GM21447 (cell line): ENCODE data around the gene JAKMIP1.

Experiments used
- ATAC-seq: cut with Tn5 transposase; IDR thresholded peaks from one replicate; pipeline ENCODE4 v1.9.1; 2021; ENCODE audit not compliant: unreplicated experiment

The JAKMIP1 gene

DNA sequence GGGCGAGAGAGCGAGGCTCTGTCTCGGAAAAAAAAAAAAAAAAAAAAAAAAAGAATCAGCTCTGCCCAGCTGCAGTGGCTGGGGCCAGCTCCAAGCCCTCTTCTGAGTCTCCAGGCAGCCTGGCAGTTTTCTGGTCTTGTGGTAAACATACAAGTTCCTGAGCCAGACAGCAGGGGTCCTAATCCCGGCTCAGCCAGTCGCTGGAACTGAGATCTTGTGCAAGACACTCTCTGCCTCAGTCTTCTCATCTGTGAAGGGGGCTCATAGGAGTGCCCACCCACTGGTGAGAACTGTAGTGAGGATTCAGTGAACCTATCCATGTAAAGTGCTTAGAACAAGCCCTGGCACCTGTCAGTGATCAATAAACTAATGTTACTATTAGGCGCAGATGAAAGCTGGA lies 223.9 kb downstream of the JAKMIP1 start:
- ATAC-seq = no peak
